SK-N-MC (cell line): ENCODE results near the gene SERP1.

Source experiments
- DNase-seq: peaks from one replicate; pipeline ENCODE4 v3.0.0-alpha.2; 2011; ENCODE audit warnings: low read depth, low spot score
- H3K27ac ChIP-seq: fragments of 200-600 bp; sonication (generic); 2 replicates; pipeline ENCODE4 v1.5.1; 2016; ENCODE audit warnings: mixed run types
- H3K36me3 ChIP-seq: fragments of 200-600 bp; sonication (generic); 2 replicates; pipeline ENCODE4 v1.6.1; 2017; ENCODE audit warnings: antibody characterized with exemption, low read length, mixed read lengths; ENCODE audit not compliant: insufficient read depth
- H3K4me3 ChIP-seq: fragments of 200-600 bp; sonication (generic); 2 replicates; pipeline ENCODE4 v1.5.1; 2016
- H3K9ac ChIP-seq: fragments of 200-600 bp; sonication (generic); 2 replicates; pipeline ENCODE4 v1.8.0; 2017; ENCODE audit warnings: mixed run types, mixed read lengths; ENCODE audit not compliant: insufficient read length
- H3K9me3 ChIP-seq: fragments of 200-600 bp; sonication (generic); 2 replicates; pipeline ENCODE4 v1.6.1; 2017; ENCODE audit warnings: low read depth, mild to moderate bottlenecking, antibody characterized with exemption, low read length, moderate library complexity, mixed read lengths
- EZH2 ChIP-seq: fragments of 200-600 bp; sonication (generic); IDR thresholded peaks from one replicate; pipeline ENCODE4 v1.6.1; 2017; ENCODE audit warnings: antibody characterized with exemption
- FOXP2 ChIP-seq: optimal IDR thresholded peaks from 2 replicates; pipeline ENCODE3; 2011; ENCODE audit warnings: mild to moderate bottlenecking, moderate library complexity; ENCODE audit not compliant: insufficient read depth; ENCODE audit errors: extremely low read length, control extremely low read depth
- POLR2AphosphoS5 ChIP-seq: IDR thresholded peaks from 2 replicates; pipeline ENCODE4 v1.6.1; 2012; ENCODE audit warnings: mild to moderate bottlenecking, low read depth, low read length, borderline replicate concordance

SERP1 gene

DNA sequence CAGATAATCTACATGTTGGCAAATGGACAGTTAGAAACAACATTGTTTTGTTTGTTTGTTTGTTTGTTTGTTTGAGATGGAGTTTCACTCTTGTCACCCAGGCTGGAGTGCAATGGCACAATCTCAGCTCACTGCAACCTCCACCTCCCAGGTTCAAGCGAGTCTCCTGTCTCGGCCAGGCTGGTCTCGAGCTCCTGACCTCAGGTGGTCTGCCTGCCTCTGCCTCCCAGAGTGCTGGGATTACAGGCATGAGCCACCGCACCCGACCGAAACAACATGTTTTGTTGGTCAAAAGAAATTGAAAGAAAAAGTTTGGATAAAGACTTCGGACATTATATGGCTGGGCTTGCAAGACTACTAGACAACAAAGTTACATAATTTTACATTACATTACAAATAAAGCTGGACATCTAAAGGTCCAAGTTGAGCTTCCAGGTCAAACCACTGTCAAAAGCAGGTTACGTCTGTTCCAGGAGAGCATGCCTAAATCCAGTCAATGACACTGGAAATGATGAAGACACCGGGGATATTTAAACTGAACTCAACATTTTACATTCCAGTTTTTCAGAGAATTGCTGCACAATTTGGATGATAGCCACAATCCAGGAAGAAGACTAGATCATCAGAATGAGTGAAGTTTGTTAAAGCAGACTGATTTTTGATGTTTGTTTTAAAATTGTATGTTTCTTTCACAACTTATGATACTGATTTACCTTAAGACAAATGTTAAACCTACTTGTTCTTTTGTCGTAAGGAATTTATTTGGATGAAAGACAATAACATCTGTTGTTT is 18.6 kb downstream of the SERP1 start:
- H3K9me3 ChIP-seq: no peaks in the 10 kb centered on the region
- H3K36me3 ChIP-seq: no peaks in the 10 kb centered on the region
- TF ChIP-seq FOXP2: no peak
- no peak for TF ChIP-seq POLR2AphosphoS5
- TF ChIP-seq EZH2: no peak
- no peak overlapping the region for H3K27ac ChIP-seq
- no peak for DNase-seq
- no peak overlapping the region for H3K4me3 ChIP-seq
- H3K9ac ChIP-seq: peak overlapping the region; percentile 27

GRCh38 chr3:150523538-150523937 is 22.8 kb downstream of the SERP1 start:
- no peak for TF ChIP-seq POLR2AphosphoS5
- no peak for TF ChIP-seq EZH2
- TF ChIP-seq FOXP2: no peak
- no peak overlapping the region for H3K9ac ChIP-seq
- H3K27ac ChIP-seq: no peak overlapping the region
- no peak overlapping the region for H3K4me3 ChIP-seq
- H3K36me3 ChIP-seq: no peaks in the 10 kb centered on the region
- DNase-seq: no peak
- H3K9me3 ChIP-seq: no peaks in the 10 kb centered on the region

DNA sequence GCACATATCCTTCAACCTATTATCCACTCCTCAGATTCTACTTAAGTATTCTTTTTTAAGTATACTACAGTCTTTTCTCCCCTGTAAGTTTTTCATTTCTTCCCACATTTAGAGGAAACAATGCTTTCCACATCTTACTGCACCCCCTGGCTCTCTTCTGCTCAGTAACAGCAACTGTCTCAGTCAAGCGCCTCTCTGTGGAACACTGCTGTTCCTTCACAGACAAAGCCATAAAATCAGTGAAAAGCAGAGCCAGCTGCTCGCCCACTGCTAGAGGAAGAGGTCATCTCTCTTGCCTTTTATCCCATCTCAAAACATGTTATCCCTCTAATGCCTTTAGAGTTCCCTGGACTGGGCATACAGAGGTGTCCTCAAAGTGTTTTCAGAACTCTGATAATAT is 24.8 kb downstream of the SERP1 start:
- Histone ChIP-seq H3K36me3 (no peaks in the 10 kb centered on the region), H3K9ac (no peak overlapping the region), H3K27ac (no peak overlapping the region), H3K9me3 (no peaks in the 10 kb centered on the region), H3K4me3 (no peak overlapping the region)
- no peak for TF ChIP-seq EZH2
- TF ChIP-seq FOXP2: no peak
- TF ChIP-seq POLR2AphosphoS5: no peak
- DNase-seq: no peak

GRCh38 chr3:150520408-150520807 is 25.9 kb downstream of the SERP1 start:
- no peak overlapping the region for H3K9ac ChIP-seq
- H3K4me3 ChIP-seq: no peak overlapping the region
- H3K36me3 ChIP-seq: no peaks in the 10 kb centered on the region
- DNase-seq: no peak
- no peak for TF ChIP-seq POLR2AphosphoS5
- no peak for TF ChIP-seq EZH2
- no peak for TF ChIP-seq FOXP2
- no peaks in the 10 kb centered on the region for H3K9me3 ChIP-seq
- H3K27ac ChIP-seq: no peak overlapping the region

GRCh38 chr3:150519026-150519425 is 27.3 kb downstream of the SERP1 start:
- Histone ChIP-seq H3K9me3 (no peaks in the 10 kb centered on the region), H3K27ac (no peak overlapping the region), H3K9ac (no peak overlapping the region), H3K36me3 (no peaks in the 10 kb centered on the region), H3K4me3 (no peak overlapping the region)
- TF ChIP-seq EZH2 (no peak), POLR2AphosphoS5 (no peak), FOXP2 (no peak)
- no peak for DNase-seq

DNA sequence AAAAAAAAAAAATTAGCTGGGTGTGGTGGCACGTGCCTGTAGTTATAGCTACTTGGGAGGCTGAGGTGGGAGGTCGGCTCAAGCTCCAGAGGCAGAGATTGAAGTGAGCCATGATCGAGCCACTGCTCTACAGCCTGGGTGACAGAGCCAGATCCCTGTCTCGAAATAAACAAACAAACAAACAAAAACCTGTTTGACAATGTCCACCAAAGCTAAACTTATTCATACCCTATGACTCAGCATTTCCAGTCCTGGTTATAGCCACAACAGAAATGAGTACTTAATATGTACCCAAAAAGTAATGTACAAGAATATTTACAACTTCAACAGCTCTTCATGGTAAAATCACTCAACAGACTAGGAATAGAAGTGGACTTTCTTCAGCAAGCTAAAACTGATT is 31.1 kb downstream of the SERP1 start:
- Histone ChIP-seq H3K27ac (no peak overlapping the region), H3K36me3 (no peaks in the 10 kb centered on the region), H3K9me3 (no peaks in the 10 kb centered on the region), H3K9ac (no peak overlapping the region), H3K4me3 (no peak overlapping the region)
- TF ChIP-seq POLR2AphosphoS5 (no peak), FOXP2 (no peak), EZH2 (no peak)
- DNase-seq: no peak

GRCh38 chr3:150511122-150511821 is 35.0 kb downstream of the SERP1 start:
- TF ChIP-seq POLR2AphosphoS5: no peak
- no peak for TF ChIP-seq EZH2
- TF ChIP-seq FOXP2: no peak
- no peaks in the 10 kb centered on the region for H3K36me3 ChIP-seq

DNA sequence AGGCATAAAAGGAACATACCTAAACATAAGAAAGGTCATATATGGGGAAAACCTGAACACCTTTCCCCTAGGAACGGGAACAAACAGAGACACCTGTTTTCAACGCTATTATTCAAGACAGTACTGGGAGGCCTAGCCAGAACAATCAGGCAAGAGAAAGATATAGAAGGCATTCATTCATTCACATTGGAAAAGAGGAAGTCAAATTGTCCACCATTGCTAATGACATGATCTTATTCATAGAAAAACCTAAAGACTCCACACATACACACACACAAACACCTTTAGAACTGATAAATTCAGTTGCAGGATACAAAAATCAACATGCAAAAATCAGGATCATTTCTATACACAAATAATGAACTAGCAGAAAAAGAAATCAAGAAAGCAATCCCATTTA is 36.5 kb downstream of the SERP1 start:
- Histone ChIP-seq H3K27ac (no peak overlapping the region), H3K9me3 (no peaks in the 10 kb centered on the region), H3K9ac (no peak overlapping the region), H3K36me3 (no peaks in the 10 kb centered on the region), H3K4me3 (no peak overlapping the region)
- no peak for DNase-seq
- TF ChIP-seq POLR2AphosphoS5: no peak
- TF ChIP-seq FOXP2: no peak
- no peak for TF ChIP-seq EZH2

More at GRCh38 chr3:150511122-150511821, 35.0 kb downstream of the SERP1 start:
- Histone ChIP-seq H3K9me3 (no peaks in the 10 kb centered on the region), H3K27ac (peak overlapping the region; percentile 43; the same call in 1 of the 2 replicates), H3K4me3 (peak overlapping the region; percentile 42), H3K9ac (peak overlapping the region; percentile 4)
- peak; percentile 39 for DNase-seq
